Measurements from ENCODE around the gene PLCB3. TPM values are rescaled to one million over a fixed set of nuclear protein-coding genes. Genes with fewer than 3 reads are reported as not detected.

The PLCB3 gene
- total RNA-seq, 1 experiment from 2014 or later = 45.3 TPM

- Histone ChIP-seq H3K27me3 (replicated peaks; ENCODE audit: insufficient read depth, low read depth, low read length, poor library complexity) (no peaks in the 10 kb centered on the region), H3K27ac (ENCODE audit: low read depth, low read length, poor library complexity, severe bottlenecking) (no peak overlapping the region), H3K36me3 (ENCODE audit: insufficient read depth, low read length, poor library complexity, severe bottlenecking) (peaks cover 44% of the 10 kb centered on the region), H3K9me3 (ENCODE audit: low read depth, low read length, poor library complexity, severe bottlenecking) (no peaks in the 10 kb centered on the region), H3K4me1 (ENCODE audit: insufficient read depth, low read length, poor library complexity, severe bottlenecking) (peaks cover 9% of the 10 kb centered on the region), H3K4me3 (ENCODE audit: low read depth, low read length, poor library complexity, severe bottlenecking) (no peak overlapping the region)
- BruUV-seq (replicated peaks) = no TSS peak
- CTCF ChIA-PET = interaction anchor here (0.7 kb wide), 1 partner anchor 58 kb away, joined by 3 read pairs; no protein-coding TSS in a partner anchor
- DNase-seq (ENCODE audit: low spot score) = no peak
- TF ChIP-seq EZH2 (IDR thresholded peaks at IDR 0.05; ENCODE audit: borderline replicate concordance, low read depth, low read length, poor library complexity, severe bottlenecking) (no peak), CTCF (conservative IDR thresholded peaks at IDR 0.05; ENCODE audit: low read depth, low read length) (no peak)
- intact Hi-C loops (cut with micrococcal nuclease; ENCODE audit: unreplicated experiment) = no loop called here
- POLR2A ChIA-PET (ENCODE audit: low non-redundant PET) = no interaction called here
Observed at GRCh38 chr11:64265176-64266160, 14.1 kb downstream of the PLCB3 start.

- no TSS peak for BruUV-seq (replicated peaks)
- Histone ChIP-seq H3K4me1 (ENCODE audit: insufficient read depth, low read length, poor library complexity, severe bottlenecking) (peaks cover 9% of the 10 kb centered on the region), H3K36me3 (ENCODE audit: insufficient read depth, low read length, poor library complexity, severe bottlenecking) (peaks cover 42% of the 10 kb centered on the region), H3K4me3 (ENCODE audit: low read depth, low read length, poor library complexity, severe bottlenecking) (no peak overlapping the region), H3K27me3 (replicated peaks; ENCODE audit: insufficient read depth, low read depth, low read length, poor library complexity) (no peaks in the 10 kb centered on the region), H3K9me3 (ENCODE audit: low read depth, low read length, poor library complexity, severe bottlenecking) (no peaks in the 10 kb centered on the region), H3K27ac (ENCODE audit: low read depth, low read length, poor library complexity, severe bottlenecking) (no peak overlapping the region)
- DNase-seq (ENCODE audit: low spot score) = no peak
- intact Hi-C loops (cut with micrococcal nuclease; ENCODE audit: unreplicated experiment) = no loop called here
- TF ChIP-seq EZH2 (IDR thresholded peaks at IDR 0.05; ENCODE audit: borderline replicate concordance, low read depth, low read length, poor library complexity, severe bottlenecking) = no peak
- TF ChIP-seq CTCF (conservative IDR thresholded peaks at IDR 0.05; ENCODE audit: low read depth, low read length) = no peak
- ChIA-PET CTCF (no interaction called here), POLR2A (ENCODE audit: low non-redundant PET) (no interaction called here)
Observed at GRCh38 chr11:64266339-64266738, 15.0 kb downstream of the PLCB3 start.

GRCh38 chr11:64267207-64267945 is 16.0 kb downstream of the PLCB3 start:
- Histone ChIP-seq H3K4me1 (ENCODE audit: insufficient read depth, low read length, poor library complexity, severe bottlenecking) (peaks cover 16% of the 10 kb centered on the region), H3K9me3 (ENCODE audit: low read depth, low read length, poor library complexity, severe bottlenecking) (no peaks in the 10 kb centered on the region), H3K4me3 (ENCODE audit: low read depth, low read length, poor library complexity, severe bottlenecking) (no peak overlapping the region), H3K27me3 (replicated peaks; ENCODE audit: insufficient read depth, low read depth, low read length, poor library complexity) (no peaks in the 10 kb centered on the region), H3K36me3 (ENCODE audit: insufficient read depth, low read length, poor library complexity, severe bottlenecking) (peaks cover 33% of the 10 kb centered on the region), H3K27ac (ENCODE audit: low read depth, low read length, poor library complexity, severe bottlenecking) (no peak overlapping the region)
- ChIA-PET CTCF (interaction anchor here (0.6 kb wide), 2 partner anchors 16 to 377 kb away, joined by 4 to 8 read pairs; no protein-coding TSS in a partner anchor), POLR2A (ENCODE audit: low non-redundant PET) (interaction anchor here (0.7 kb wide), 1 partner anchor 57 kb away, joined by 3 read pairs; no protein-coding TSS in a partner anchor)
- intact Hi-C loops (cut with micrococcal nuclease; ENCODE audit: unreplicated experiment) = no loop called here
- no peak for TF ChIP-seq CTCF (conservative IDR thresholded peaks at IDR 0.05; ENCODE audit: low read depth, low read length)
- no peak for TF ChIP-seq EZH2 (IDR thresholded peaks at IDR 0.05; ENCODE audit: borderline replicate concordance, low read depth, low read length, poor library complexity, severe bottlenecking)
- BruUV-seq (replicated peaks) = no TSS peak
- no peak for DNase-seq (ENCODE audit: low spot score)
